ENCODE data around the gene PROP1. TPM values are rescaled to one million over a fixed set of nuclear protein-coding genes. Genes with fewer than 3 reads are reported as not detected.
"Not testable (repeated sequence)": the region's sequence is repeated elsewhere in the genome, so short reads cannot be mapped to it uniquely, and the experiment has no call there.

PROP1 gene
- total and polyA plus RNA-seq, 8 donors: not detected

DNA sequence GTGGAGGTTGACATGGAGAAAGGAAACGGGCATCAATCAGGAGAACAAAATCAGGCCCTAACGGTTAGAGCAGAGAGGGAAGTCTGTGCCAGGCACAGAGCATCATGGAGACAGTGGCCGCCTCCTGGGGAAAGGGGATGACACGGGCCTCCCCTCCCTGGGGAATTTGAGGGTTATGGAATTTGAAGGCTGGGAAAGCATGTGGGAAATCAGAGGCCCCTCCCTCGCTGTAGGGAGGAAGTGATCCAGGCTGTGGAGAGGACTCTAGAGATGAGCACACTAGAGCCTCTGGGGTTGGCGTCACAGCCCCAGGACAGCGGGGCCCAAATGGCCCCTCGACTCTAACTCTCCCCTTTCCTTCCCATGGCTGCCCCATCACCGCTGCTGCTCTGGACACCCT is 36.7 kb downstream of the PROP1 start:
- no peak for DNase-seq

GRCh38 chr5:177958696-177959095 is 37.3 kb downstream of the PROP1 start:
- intact Hi-C loops (cut with DNase I; ENCODE audit: low total_unique reads): no loop called here
- no peaks in the 10 kb centered on the region for H3K27me3 ChIP-seq
- DNase-seq: no peak
- WGBS, 5 donors: 53 to 80% (median 72%) methylated on average over 8 to 17 of the region's 17 CpGs
- TF ChIP-seq EP300 (IDR thresholded peaks at IDR 0.05) (no peak), POLR2A (IDR thresholded peaks at IDR 0.05) (no peak), POLR2AphosphoS5 (IDR thresholded peaks at IDR 0.05) (no peak)
- TF ChIP-seq, protein P1, sequence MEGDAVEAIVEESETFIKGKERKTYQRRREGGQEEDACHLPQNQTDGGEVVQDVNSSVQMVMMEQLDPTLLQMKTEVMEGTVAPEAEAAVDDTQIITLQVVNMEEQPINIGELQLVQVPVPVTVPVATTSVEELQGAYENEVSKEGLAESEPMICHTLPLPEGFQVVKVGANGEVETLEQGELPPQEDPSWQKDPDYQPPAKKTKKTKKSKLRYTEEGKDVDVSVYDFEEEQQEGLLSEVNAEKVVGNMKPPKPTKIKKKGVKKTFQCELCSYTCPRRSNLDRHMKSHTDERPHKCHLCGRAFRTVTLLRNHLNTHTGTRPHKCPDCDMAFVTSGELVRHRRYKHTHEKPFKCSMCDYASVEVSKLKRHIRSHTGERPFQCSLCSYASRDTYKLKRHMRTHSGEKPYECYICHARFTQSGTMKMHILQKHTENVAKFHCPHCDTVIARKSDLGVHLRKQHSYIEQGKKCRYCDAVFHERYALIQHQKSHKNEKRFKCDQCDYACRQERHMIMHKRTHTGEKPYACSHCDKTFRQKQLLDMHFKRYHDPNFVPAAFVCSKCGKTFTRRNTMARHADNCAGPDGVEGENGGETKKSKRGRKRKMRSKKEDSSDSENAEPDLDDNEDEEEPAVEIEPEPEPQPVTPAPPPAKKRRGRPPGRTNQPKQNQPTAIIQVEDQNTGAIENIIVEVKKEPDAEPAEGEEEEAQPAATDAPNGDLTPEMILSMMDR (IDR thresholded peaks at IDR 0.05): no peak
- H3K4me1 ChIP-seq: no peaks in the 10 kb centered on the region
- no peak overlapping the region for H3K4me3 ChIP-seq
- no peaks in the 10 kb centered on the region for H3K36me3 ChIP-seq
- no peak overlapping the region for H3K27ac ChIP-seq
- H3K9me3 ChIP-seq: no peaks in the 10 kb centered on the region

More for the DNA sequence above, 36.7 kb downstream of the PROP1 start:
- H3K36me3 ChIP-seq: no peaks in the 10 kb centered on the region
- no peaks in the 10 kb centered on the region for H3K4me1 ChIP-seq
- intact Hi-C loops (cut with DNase I; ENCODE audit: low total_unique reads): no loop called here
- no peak overlapping the region for H3K4me3 ChIP-seq
- 80 to 92% (median 86%) methylated on average over 9 of the region's 9 CpGs for WGBS, 5 donors
- no peaks in the 10 kb centered on the region for H3K27me3 ChIP-seq
- H3K9me3 ChIP-seq: no peaks in the 10 kb centered on the region
- no peak overlapping the region for H3K27ac ChIP-seq
- TF ChIP-seq, protein P1 (IDR thresholded peaks at IDR 0.05): no peak
- TF ChIP-seq POLR2A (IDR thresholded peaks at IDR 0.05) (no peak), EP300 (IDR thresholded peaks at IDR 0.05) (no peak), POLR2AphosphoS5 (IDR thresholded peaks at IDR 0.05) (no peak)

GRCh38 chr5:177957241-177957640 is 38.8 kb downstream of the PROP1 start:
- no peaks in the 10 kb centered on the region for H3K27me3 ChIP-seq
- H3K4me3 ChIP-seq: no peak overlapping the region
- H3K27ac ChIP-seq: no peak overlapping the region
- H3K9me3 ChIP-seq: no peaks in the 10 kb centered on the region
- TF ChIP-seq POLR2AphosphoS5 (IDR thresholded peaks at IDR 0.05) (no peak), POLR2A (IDR thresholded peaks at IDR 0.05) (no peak), EP300 (IDR thresholded peaks at IDR 0.05) (no peak)
- TF ChIP-seq, protein P1 (IDR thresholded peaks at IDR 0.05): no peak
- DNase-seq: no peak
- no peaks in the 10 kb centered on the region for H3K36me3 ChIP-seq
- WGBS, 5 donors: 82 to 87% (median 84%) methylated on average over 7 of the region's 7 CpGs
- H3K4me1 ChIP-seq: no peaks in the 10 kb centered on the region
- intact Hi-C loops (cut with DNase I; ENCODE audit: low total_unique reads): no loop called here

- intact Hi-C loops (cut with DNase I; ENCODE audit: low total_unique reads): not testable (repeated sequence)
Measured at GRCh38 chr5:177953101-177953500, 42.9 kb downstream of the PROP1 start.

DNA sequence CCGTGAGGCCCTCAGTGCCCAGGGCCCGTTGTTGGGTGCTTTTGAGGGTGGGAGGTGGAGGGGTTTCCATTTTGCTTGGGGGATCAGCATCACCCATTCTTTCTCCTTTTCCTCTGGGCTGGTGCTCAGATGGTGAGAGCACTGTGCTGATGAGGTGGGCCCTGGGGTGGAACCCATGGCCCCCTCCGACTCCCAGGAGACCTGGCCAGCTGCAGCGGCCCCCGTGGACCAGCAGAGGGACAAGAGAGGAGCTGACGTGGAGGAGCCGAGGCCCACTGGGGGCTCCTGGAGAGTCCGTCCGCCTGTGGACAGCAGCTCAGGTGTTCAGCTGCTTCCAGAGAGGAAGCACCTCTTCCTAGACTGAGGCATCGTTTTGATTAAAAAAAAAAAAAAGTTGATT is 46.4 kb downstream of the PROP1 start:
- H3K4me3 ChIP-seq; intact Hi-C loops (cut with DNase I; ENCODE audit: low total_unique reads); H3K4me1 ChIP-seq; H3K9me3 ChIP-seq; H3K36me3 ChIP-seq; DNase-seq; H3K27ac ChIP-seq; H3K27me3 ChIP-seq: not testable (repeated sequence)
- WGBS, 5 donors: 67 to 91% (median 79%) methylated on average over 5 to 7 of the region's 10 CpGs

More at GRCh38 chr5:177953101-177953500, 42.9 kb downstream of the PROP1 start:
- not testable (repeated sequence) for DNase-seq, H3K9me3 ChIP-seq, H3K27ac ChIP-seq, H3K27me3 ChIP-seq, H3K36me3 ChIP-seq, H3K4me1 ChIP-seq, H3K4me3 ChIP-seq
- 86 to 99% (median 96%) methylated on average over 5 to 9 of the region's 11 CpGs for WGBS, 5 donors

DNA sequence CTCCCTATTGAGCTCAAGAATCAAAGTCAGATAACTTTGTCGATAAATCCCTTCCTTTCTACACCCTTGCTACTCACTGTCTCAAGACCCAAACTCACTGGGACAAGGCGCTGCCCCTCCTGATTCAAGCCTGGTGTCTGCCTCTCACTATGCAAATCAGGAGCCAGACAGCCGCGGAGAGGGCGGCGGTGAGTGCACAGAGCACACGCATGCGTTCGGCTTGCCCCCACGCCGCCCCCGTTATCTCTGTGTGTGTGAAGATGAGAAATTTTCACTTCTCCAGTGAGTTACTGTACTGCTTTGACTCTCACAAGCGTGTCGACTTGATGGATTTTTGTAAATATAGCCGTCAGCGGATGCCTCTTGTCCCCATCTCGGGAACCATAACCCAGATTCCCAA is 47.0 kb downstream of the PROP1 start:
- DNase-seq; H3K4me1 ChIP-seq; intact Hi-C loops (cut with DNase I; ENCODE audit: low total_unique reads); H3K27ac ChIP-seq; H3K9me3 ChIP-seq; H3K36me3 ChIP-seq; H3K4me3 ChIP-seq; H3K27me3 ChIP-seq: not testable (repeated sequence)
- WGBS, 5 donors: 42 to 81% (median 43%) methylated on average over 7 to 9 of the region's 17 CpGs; no CpG with 5 or more reads in 2 of the 5 donors
